IPS DF 4.7 (cell line): ENCODE results near the gene ZBTB18.

ENCODE experiments used
- DNase-seq: peaks from one replicate; pipeline ENCODE4 v3.0.0-alpha.2; 2013; ENCODE audit warnings: low spot score; ENCODE audit errors: extremely low read depth

Gene ZBTB18

GRCh38 chr1:244087611-244088010 lies 36.5 kb downstream of the ZBTB18 start:
- DNase-seq = no peak

GRCh38 chr1:244088161-244088560 lies 37.1 kb downstream of the ZBTB18 start:
- no peak for DNase-seq

GRCh38 chr1:244089561-244089960 lies 38.5 kb downstream of the ZBTB18 start:
- no peak for DNase-seq

- DNase-seq = no peak
These were observed 39.6 kb downstream of the ZBTB18 start for GRCh38 chr1:244090645-244091044.

- DNase-seq = no peak
These were observed 41.3 kb downstream of the ZBTB18 start for GRCh38 chr1:244092293-244092963.

GRCh38 chr1:244092964-244093638 lies 42.0 kb downstream of the ZBTB18 start:
- DNase-seq = no peak

GRCh38 chr1:244094880-244095528 lies 43.9 kb downstream of the ZBTB18 start:
- no peak for DNase-seq

- no peak for DNase-seq
These were observed 44.4 kb downstream of the ZBTB18 start for GRCh38 chr1:244095529-244095911.

- no peak for DNase-seq
These were observed 45.1 kb downstream of the ZBTB18 start for GRCh38 chr1:244096066-244096610.

- DNase-seq = no peak
These were observed 45.6 kb downstream of the ZBTB18 start for GRCh38 chr1:244096691-244097090.

- DNase-seq = no peak
These were observed 46.7 kb downstream of the ZBTB18 start for GRCh38 chr1:244097523-244098405.

GRCh38 chr1:244099258-244099930 lies 48.3 kb downstream of the ZBTB18 start:
- DNase-seq = no peak

GRCh38 chr1:244100276-244100675 lies 49.2 kb downstream of the ZBTB18 start:
- DNase-seq = no peak

GRCh38 chr1:244100704-244101453 lies 49.8 kb downstream of the ZBTB18 start:
- no peak for DNase-seq

GRCh38 chr1:244102046-244102445 lies 51.0 kb downstream of the ZBTB18 start:
- no peak for DNase-seq

GRCh38 chr1:244102468-244102867 lies 51.4 kb downstream of the ZBTB18 start:
- DNase-seq = no peak

- no peak for DNase-seq
These were observed 53.4 kb downstream of the ZBTB18 start for GRCh38 chr1:244104309-244105060.

GRCh38 chr1:244106176-244106575 lies 55.1 kb downstream of the ZBTB18 start:
- no peak for DNase-seq
